Activated CD8-positive, alpha-beta memory T cell treated with anti-CD3 and anti-CD28 coated beads, Interleukin-2, amount 10 ng/mL, durations not matched to agents 7 days and 5 days (primary cell): ENCODE measurements around the gene SKI. TPM values are rescaled to one million over a fixed set of nuclear protein-coding genes. Genes with fewer than 3 reads are reported as not detected.
"Not testable (repeated sequence)": the region's sequence is repeated elsewhere in the genome, so short reads cannot be mapped to it uniquely, and the experiment has no call there.

Experiments used
- ATAC-seq: fragments of 150-1000 bp; cut with Tn5 transposase; one replicate; pipeline ENCODE4 v1.10.0; 2021; ENCODE audit warnings: moderate library complexity
- CTCF ChIA-PET: fragments of 350-600 bp; sonication (Branson Sonifier 250); formaldehyde crosslinking; loops from one replicate; lab custom pipeline; 2021; ENCODE audit warnings: antibody characterized with exemption; lab: Charles Lee
- DNase-seq: peaks from one replicate; pipeline ENCODE4 v3.0.0-alpha.2; 2020
- H3K27ac Mint-ChIP-seq: one replicate; pipeline ENCODE4 v1.8.0; 2021; ENCODE audit warnings: mild to moderate bottlenecking, mixed read lengths
- H3K27me3 Mint-ChIP-seq: one replicate; pipeline ENCODE4 v1.8.0; 2021; ENCODE audit warnings: mixed read lengths
- H3K36me3 Mint-ChIP-seq: one replicate; pipeline ENCODE4 v1.8.0; 2021; ENCODE audit warnings: mild to moderate bottlenecking, mixed read lengths
- H3K4me1 Mint-ChIP-seq: one replicate; pipeline ENCODE4 v1.8.0; 2021; ENCODE audit warnings: mixed read lengths
- H3K4me3 Mint-ChIP-seq: one replicate; pipeline ENCODE4 v1.8.0; 2021; ENCODE audit warnings: mild to moderate bottlenecking, moderate library complexity, mixed read lengths
- H3K9me3 Mint-ChIP-seq: one replicate; pipeline ENCODE4 v1.8.0; 2022; ENCODE audit warnings: low read depth, mixed read lengths
- total RNA-seq, 2 experiments: library from RNA; stranded (reverse); gene quantifications; one replicate each; pipeline ENCODE4 v1.2.3, GENCODE V29; 2021

SKI gene
- total RNA-seq, 2 experiments from 2014 or later = 35.0 to 42.9 TPM

DNA sequence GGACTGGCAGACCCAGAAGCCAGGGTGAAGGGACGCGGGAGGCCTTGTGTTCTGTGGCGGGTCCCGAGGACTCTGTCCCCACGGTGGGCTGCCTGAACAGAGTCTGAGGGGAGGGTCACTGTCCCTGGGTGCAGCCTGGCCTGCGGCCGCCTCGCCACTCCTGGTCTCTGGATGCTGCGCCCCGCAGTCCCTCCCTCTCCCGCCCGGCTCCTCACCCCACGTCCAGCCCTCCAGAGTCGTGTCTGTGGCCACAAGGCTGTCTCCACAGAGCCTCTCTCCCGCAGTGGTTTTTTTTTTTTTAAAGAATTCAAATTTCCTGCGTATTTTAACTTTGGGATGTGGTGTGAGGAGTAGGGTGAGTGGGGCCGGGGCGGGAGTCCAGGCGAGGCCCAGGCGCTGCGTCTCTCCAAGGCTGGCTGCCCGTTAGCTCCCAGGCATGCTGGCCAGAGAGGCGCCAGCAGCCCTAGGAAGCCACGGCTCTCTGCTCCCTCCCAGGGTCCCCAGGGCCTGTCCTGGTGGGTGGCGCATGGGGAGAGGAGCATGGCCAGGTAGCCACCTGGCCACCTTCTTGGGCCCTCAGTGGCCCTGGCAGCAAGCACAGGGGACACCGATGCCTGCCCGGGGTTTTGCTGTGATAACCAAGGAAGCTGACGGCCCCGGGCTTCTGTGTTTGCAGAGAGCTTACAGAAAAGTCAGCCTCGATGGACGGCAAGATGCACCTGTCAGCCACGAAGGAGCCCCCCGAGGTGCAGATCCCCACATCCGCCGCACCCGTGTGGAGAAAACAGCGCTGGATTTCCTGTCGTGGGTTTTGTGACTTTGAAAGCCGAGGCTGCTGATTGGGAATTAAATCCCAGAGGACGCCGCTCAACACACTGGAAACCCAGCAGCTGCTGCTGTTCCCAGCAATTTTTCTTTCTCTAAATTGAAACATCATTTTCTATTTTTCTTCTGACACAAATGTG lies 90.5 kb downstream of the SKI start:
- CTCF ChIA-PET = interaction anchor here (0.7 to 1.1 kb wide), 4 partner anchors 17 to 124 kb away, joined by 3 to 4 read pairs (median 3); partner anchors contain the start of gene FAAP20
- DNase-seq = no peak
- H3K9me3 Mint-ChIP-seq = no peaks in the 10 kb centered on the region

DNA sequence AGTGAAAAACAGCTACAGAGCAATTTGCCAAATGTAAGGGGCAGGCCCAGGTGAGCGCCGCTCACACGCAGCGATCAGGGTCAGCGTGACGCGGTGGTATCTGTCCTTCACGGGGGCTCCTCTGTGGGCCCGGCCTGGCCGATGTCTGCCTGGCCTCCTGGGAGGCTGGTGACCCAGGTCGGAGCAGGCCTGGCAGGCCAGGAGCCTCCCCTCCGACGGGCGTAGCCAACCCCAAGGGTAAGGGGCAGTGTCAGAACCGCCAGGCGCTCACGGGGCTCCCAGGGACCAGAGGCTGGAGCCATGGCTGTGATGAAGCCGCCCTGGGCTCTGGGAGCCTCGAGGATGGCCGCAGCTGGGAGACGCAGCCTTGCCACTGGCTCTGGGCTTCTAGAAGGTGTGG lies 91.2 kb downstream of the SKI start:
- no peaks in the 10 kb centered on the region for H3K9me3 Mint-ChIP-seq
- no peak overlapping the region for H3K27ac Mint-ChIP-seq
- CTCF ChIA-PET = interaction anchor here (0.7 to 1.1 kb wide), 4 partner anchors 18 to 124 kb away, joined by 3 to 4 read pairs (median 3); partner anchors contain the start of gene FAAP20
- ATAC-seq (no peak), DNase-seq (no peak)
- H3K27me3 Mint-ChIP-seq = no peaks in the 10 kb centered on the region
- H3K4me1 Mint-ChIP-seq = peaks cover 6% of the 10 kb centered on the region
- H3K4me3 Mint-ChIP-seq = no peak overlapping the region
- no peaks in the 10 kb centered on the region for H3K36me3 Mint-ChIP-seq

More for the DNA sequence above, 90.5 kb downstream of the SKI start:
- Mint-ChIP-seq H3K4me3 (no peak overlapping the region), H3K4me1 (peaks cover 6% of the 10 kb centered on the region), H3K27me3 (no peaks in the 10 kb centered on the region), H3K27ac (no peak overlapping the region), H3K36me3 (no peaks in the 10 kb centered on the region)
- no peak for ATAC-seq

DNA sequence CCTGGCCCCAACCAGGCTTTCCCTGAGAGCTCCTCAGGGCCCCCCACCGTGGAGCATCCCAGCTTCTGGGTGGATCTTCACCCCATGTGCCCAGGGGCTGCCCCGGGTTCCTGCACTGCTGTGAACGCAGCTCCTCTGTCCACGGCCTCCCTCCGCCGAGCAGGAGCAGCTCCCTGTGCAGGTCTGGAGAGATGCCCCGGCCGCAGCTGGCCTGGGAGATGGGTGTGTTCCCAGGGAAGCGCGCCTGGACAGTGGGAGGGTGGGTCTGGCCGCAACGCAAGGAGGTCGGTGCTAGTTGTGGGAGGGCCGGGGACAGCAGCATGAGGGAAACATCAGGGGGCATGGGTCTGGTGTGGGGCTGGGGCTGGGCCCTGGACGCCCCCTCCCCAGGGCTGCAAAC lies 91.9 kb downstream of the SKI start:
- Mint-ChIP-seq H3K9me3 (peaks cover under 1% of the 10 kb centered on the region), H3K27me3 (peaks cover under 1% of the 10 kb centered on the region), H3K4me3 (no peak overlapping the region), H3K27ac (no peak overlapping the region), H3K36me3 (peaks cover under 1% of the 10 kb centered on the region), H3K4me1 (peaks cover 6% of the 10 kb centered on the region)
- no peak for DNase-seq
- CTCF ChIA-PET = interaction anchor here (0.8 kb wide), 1 partner anchor 146 kb away, joined by 3 read pairs; no protein-coding TSS in a partner anchor
- ATAC-seq = no peak

DNA sequence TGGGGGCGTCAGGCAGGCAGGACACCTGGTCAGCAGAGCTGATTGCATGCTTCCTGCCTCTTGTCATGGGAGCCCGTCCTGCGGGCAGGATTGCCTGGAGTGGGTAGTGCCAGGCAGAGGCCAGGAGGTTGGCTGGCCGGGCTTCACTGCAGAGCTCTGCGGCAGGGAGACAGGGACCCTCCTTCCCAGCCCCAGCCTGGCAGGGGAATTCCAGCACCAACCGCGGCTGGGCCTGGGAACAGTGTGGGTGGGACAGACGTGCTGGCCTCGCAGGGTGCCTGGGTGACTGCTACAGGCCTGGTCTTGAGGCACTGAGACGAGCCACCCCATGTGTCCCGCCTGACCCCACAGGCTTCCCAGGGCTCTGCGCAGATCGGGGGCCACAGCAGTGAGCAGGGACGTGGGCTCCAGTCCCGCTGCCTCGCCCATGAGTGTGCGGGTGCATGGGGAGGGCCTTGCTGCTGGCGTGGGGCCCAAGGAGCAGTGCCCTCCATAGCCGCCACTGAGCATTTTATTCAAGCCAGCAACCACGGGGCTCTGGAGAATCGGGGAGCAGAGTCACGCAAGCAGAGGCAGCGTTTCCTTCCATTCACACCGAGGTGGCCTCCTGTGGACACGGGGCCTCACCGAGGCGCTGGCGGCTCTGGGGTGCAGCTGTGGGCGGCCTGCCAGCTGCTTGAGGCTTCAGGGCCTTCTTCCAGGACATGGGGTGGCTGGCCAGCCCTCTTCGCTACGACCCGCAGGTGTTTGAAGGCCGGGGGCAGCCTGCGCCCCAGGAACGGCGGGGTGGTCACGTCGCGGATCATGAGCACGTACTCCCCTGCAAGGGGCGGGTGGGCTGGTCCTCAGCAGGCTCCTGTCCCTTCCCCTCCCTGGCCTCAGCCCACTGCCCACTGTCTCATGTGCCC lies 92.9 kb downstream of the SKI start:
- peaks cover 3% of the 10 kb centered on the region for H3K27me3 Mint-ChIP-seq
- CTCF ChIA-PET = no interaction called here
- ATAC-seq = no peak
- H3K4me3 Mint-ChIP-seq = no peak overlapping the region
- peaks cover 3% of the 10 kb centered on the region for H3K9me3 Mint-ChIP-seq
- H3K36me3 Mint-ChIP-seq = peaks cover 3% of the 10 kb centered on the region
- peak overlapping the region; percentile 32 for H3K27ac Mint-ChIP-seq
- peaks cover 5% of the 10 kb centered on the region for H3K4me1 Mint-ChIP-seq
- no peak for DNase-seq

DNA sequence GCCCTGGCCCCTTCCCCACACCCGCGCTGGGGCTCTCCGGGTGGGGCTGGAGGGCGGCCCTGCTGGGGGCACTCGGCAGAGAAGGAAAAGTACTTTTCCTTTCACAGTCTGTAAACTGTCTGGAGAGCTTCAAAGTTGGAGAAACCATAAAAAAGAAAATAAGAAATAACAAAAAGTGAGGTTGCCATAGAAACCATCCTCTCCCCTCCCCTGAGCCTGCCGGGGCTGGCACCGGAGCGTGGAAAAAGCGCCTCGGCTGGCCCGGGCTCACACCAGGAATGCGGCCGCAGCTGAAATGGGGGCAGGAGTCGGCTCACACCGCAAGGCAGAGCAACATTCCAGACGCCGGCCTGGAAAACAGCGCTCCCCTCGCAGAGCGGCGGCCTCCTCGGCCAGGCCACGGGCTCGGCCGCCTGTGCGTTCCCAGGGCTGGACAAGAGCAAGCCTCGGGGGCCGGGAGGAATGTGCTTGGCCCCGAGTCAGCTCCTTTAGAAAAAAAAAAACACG lies 94.0 kb downstream of the SKI start:
- Mint-ChIP-seq H3K4me3 (no peak overlapping the region), H3K4me1 (peaks cover 3% of the 10 kb centered on the region), H3K36me3 (peaks cover 3% of the 10 kb centered on the region), H3K27me3 (peaks cover 3% of the 10 kb centered on the region), H3K27ac (no peak overlapping the region), H3K9me3 (peaks cover 3% of the 10 kb centered on the region)
- CTCF ChIA-PET = no interaction called here
- no peak for DNase-seq
- no peak for ATAC-seq

DNA sequence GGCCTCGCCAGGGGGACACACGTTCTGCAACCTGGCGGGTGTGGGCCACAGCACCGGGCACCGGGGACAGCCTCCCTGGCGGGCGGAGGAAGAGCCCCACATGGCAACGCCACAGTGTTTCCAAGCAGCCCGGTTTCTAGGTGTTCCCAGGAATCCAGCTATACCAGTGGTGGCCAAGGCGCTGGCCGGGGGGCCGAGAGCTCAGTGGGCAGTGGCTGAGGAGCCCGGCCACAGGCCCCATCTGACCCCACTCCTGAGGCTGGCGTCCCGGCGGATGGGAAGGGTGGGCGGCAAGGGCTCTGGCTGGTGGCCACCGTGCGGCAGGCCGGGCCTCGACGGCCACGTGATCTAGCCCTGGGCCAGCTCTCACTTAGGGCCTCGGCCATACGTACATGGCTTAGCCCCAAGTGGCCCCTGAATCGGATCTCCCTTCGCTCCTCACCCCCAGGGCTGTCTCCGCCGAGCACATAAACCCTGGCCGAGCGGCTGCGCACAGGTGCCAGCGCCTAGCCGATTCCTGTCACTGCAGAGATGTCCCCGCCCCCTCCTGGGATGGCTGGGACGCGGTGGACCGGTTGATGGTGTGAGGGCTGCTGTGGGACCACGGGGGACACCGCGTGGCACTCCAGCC lies 94.6 kb downstream of the SKI start:
- Mint-ChIP-seq H3K27ac (no peak overlapping the region), H3K9me3 (peaks cover 3% of the 10 kb centered on the region), H3K36me3 (peaks cover 3% of the 10 kb centered on the region), H3K27me3 (peaks cover 3% of the 10 kb centered on the region), H3K4me1 (peaks cover 3% of the 10 kb centered on the region), H3K4me3 (no peak overlapping the region)
- DNase-seq = no peak
- CTCF ChIA-PET = no interaction called here
- no peak for ATAC-seq

DNA sequence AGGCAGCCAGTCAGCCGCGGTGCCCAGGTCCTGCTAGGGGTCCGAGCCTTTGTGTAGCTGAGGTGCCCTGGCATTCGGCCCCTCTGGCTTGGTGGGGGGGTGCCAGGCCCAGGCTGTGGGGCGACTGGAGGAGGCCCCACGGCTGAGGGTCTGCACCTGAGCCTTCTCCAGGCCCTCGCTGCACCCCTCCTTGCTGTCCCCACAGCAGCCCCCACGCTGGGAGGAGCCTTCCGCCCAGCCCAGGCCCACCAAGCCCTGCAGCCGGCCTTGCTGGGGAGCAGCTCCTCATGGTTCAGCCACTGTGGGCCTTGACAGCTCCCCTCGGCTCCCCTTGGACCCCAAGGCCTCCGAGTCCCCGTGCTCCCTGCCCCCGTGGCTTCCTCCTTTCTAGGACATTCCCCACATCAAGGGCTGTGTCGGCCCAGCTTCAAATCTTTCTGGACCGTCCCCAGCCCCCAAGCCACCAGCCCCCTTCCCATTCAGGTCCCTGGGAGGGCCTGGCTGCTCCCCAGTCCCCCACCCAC lies 95.4 kb downstream of the SKI start:
- ATAC-seq = no peak
- Mint-ChIP-seq H3K4me3 (no peak overlapping the region), H3K9me3 (peaks cover 3% of the 10 kb centered on the region), H3K4me1 (peaks cover 3% of the 10 kb centered on the region), H3K27ac (no peak overlapping the region), H3K27me3 (peaks cover 3% of the 10 kb centered on the region), H3K36me3 (peaks cover 3% of the 10 kb centered on the region)
- CTCF ChIA-PET = no interaction called here
- no peak for DNase-seq

DNA sequence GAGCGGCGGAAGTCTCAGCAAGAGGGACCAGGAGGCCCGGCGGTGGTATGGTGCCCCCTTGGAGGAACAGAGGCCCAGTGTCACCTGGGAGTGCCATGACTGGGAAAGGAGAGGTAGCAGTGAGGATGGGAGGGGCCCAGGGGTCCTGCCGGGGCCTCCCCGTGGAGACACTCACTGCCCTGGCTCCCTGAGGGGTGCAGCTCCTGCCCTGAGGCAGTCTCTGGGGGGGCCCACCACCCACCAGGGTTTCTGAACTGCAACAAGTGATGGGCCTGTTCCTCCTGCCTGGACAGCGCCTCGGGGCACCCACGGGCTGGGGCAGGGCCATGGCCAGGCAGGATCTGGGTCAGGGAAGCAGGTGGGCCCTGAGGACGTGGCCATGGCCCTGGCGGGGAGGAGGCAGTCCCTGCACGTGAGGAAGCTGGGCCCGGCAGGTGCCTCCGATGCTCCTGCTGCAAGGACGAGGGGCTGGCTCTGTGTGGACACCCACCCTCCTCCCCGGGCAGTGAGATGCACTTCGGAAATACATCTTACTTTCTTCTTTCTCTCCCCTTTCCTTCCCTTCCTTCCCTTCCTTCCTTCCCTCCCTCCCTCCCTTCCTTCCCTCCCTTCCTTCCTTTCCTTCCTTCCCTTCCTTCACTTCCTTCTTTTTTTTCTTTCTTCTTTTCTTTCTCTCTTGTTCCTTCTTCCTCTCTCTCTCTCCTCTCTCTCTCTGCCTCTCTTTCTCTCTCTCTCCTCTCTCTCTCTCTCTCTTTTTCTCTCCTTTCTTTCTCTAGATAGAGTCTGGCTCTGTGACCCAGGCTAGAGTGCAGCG lies 96.6 kb downstream of the SKI start:
- Mint-ChIP-seq H3K4me1 (no peaks in the 10 kb centered on the region), H3K27ac (peak overlapping the region; percentile 49), H3K4me3 (no peak overlapping the region), H3K9me3 (peaks cover 3% of the 10 kb centered on the region), H3K36me3 (peaks cover 3% of the 10 kb centered on the region), H3K27me3 (peaks cover 3% of the 10 kb centered on the region)
- CTCF ChIA-PET = interaction anchor here (1.2 kb wide), 1 partner anchor 10 kb away, joined by 4 read pairs; no protein-coding TSS in a partner anchor
- DNase-seq (no peak), ATAC-seq (no peak)

DNA sequence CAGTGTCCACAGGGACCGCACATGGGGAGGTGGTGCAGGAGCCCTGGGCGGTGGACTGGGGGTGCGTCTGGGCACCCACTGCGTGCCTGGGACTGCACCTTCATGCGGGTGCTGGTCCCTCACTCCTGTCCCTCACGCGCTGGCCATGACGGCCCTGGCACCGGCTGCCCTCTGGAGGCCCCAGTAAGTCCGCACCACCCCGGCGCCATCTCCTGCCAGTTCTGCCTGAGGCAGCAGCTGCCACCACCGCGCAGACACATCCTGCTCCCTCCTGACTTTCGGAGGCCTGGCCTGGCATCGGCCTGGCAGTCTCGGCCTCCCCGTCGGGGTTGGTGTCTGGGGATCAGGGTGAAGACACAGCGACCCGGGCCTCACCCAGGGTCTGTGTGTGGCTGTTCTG lies 98.4 kb downstream of the SKI start:
- no peaks in the 10 kb centered on the region for H3K4me1 Mint-ChIP-seq
- CTCF ChIA-PET = no interaction called here
- peaks cover 3% of the 10 kb centered on the region for H3K9me3 Mint-ChIP-seq
- H3K4me3 Mint-ChIP-seq = no peak overlapping the region
- ATAC-seq (no peak), DNase-seq (no peak)
- H3K36me3 Mint-ChIP-seq = peaks cover 3% of the 10 kb centered on the region
- no peak overlapping the region for H3K27ac Mint-ChIP-seq
- peaks cover 3% of the 10 kb centered on the region for H3K27me3 Mint-ChIP-seq

DNA sequence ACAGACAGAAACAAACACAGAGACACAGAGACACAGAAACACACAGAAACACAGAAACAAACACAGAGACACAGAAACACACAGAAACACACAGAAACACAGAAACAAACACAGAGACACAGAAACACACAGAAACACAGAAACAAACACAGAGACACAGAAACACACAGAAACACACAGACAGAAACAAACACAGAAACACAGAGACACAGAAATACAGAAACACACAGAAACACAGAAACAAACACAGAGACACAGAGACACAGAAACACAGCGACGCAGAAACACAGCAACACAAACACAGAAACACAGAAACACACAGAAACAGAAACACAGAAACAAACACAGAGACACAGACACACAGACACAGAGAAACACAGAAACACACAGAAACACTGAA lies 99.0 kb downstream of the SKI start:
- H3K4me1 Mint-ChIP-seq, H3K4me3 Mint-ChIP-seq, CTCF ChIA-PET, H3K9me3 Mint-ChIP-seq, ATAC-seq, H3K36me3 Mint-ChIP-seq, DNase-seq, H3K27me3 Mint-ChIP-seq: not testable (repeated sequence)
- H3K27ac Mint-ChIP-seq = peak overlapping the region; percentile 4

DNA sequence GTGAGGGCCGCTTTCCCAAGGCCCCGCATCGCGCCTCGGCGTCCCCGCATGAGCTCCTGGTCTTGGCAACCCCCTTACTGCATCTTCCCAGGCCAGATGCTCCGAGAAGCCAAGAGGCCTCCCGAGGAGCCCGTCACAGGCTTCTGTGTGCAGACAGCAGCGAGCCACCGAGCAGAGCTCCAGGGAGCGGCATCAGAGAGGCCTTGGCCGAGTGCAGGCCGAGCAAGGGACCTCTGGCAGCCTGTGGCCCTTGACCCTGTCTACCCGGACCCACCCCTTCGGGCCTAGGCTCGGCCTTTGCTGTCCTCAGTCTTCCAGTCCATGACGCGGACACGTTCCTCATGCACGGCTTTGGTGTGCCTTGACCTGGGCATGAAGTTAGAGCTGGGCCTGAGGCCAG lies 99.7 kb downstream of the SKI start:
- ATAC-seq = no peak
- H3K27me3 Mint-ChIP-seq = peaks cover 3% of the 10 kb centered on the region
- peaks cover 3% of the 10 kb centered on the region for H3K9me3 Mint-ChIP-seq
- no peak overlapping the region for H3K27ac Mint-ChIP-seq
- H3K4me3 Mint-ChIP-seq = no peak overlapping the region
- DNase-seq = no peak
- H3K36me3 Mint-ChIP-seq = peaks cover 3% of the 10 kb centered on the region
- CTCF ChIA-PET = no interaction called here
- H3K4me1 Mint-ChIP-seq = no peaks in the 10 kb centered on the region
